ENCODE results near the gene BPNT1.
"Not testable (repeated sequence)": the region's sequence is repeated elsewhere in the genome, so short reads cannot be mapped to it uniquely, and the experiment has no call there.

BPNT1 gene
- 17.8 to 27.7 reads per million in 2 experiments for total RNA-seq

- DNase-seq (ENCODE audit: low read depth): peak; percentile 98
Observed at GRCh38 chr1:220089650-220090556, at the start of gene BPNT1. TSS of gene BPNT1 (minus strand) at chr1:220089788. CDS start at chr1:220079846, 9,942 bp downstream.

GRCh38 chr1:220137019-220137786, 47.6 kb upstream of the BPNT1 start:
- DNase-seq (ENCODE audit: low read depth): no peak

- no peak for DNase-seq (ENCODE audit: low read depth)
Observed at GRCh38 chr1:220135755-220136154, 46.2 kb upstream of the BPNT1 start.

DNA sequence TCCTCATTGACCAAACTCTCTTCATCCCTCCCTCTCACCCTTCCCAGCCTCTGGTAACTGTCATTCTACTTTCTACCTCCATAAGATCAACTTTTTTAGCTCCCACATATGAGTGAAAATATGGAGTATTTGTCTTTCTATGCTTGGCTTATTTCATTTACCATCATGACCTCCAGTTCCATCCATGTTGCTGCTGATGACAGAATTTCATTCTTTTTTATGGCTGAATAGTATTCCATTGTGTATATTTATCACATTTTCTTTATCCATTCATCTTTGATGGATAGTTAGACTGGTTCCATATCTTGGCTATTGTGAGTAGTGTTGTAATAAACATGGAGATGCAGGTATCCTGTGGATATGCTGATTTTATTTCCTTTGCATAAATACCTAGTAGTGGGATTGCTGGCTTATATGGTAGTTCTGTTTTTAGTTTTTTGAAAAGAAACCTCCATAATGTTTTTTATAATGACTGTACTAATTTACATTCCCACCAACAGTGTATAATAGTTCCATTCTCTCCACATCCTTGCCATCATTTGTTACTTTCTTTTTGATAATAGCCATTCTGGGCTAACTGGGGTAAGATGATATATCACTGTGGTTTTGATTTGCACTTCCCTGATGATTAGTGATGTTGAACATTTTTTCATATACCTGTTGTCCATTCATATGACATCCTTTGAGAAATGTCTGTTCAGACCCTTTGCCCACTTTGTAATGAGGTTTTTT, 40.1 kb upstream of the BPNT1 start:
- DNase-seq (ENCODE audit: low read depth): no peak

DNA sequence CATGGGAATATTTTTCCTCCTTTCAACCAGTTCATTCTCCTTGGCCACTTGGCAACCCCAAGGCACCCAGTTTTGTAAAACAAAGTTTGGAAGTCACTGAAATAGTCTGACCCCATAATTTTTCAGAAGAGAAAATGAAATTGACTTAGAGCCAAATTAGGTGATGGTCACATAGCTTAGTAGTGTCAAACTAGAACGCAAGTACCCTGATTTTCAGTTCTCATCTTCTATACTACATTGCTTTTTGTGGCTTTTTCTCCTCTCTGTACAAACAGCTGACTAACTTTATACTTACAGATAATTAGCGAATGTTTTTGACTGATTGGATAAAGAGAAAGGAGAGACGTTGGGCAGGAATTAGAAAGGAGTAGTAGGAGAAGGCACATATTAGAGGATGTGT, 37.5 kb upstream of the BPNT1 start:
- DNase-seq (ENCODE audit: low read depth): no peak

- no peak for DNase-seq (ENCODE audit: low read depth)
Observed at GRCh38 chr1:220124542-220124941, 35.0 kb upstream of the BPNT1 start.

DNA sequence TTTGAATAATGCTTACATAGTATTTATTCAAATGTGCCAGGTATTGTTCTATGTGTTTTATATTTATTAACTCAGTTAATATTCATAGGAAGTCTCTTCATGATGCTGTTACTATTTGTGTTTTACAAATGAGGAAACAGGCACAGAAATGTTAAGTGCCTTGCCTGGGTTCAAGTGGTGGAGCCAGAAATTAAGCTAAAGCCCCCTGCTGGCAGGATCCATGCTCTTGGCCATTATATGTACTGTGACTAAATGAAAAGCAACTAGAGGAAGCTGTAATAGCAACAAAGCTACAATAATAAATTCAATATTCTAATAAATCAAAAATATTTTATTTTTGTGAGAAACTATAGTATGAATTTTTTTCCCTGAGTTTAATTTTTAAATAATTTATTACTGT, 34.3 kb upstream of the BPNT1 start:
- no peak for DNase-seq (ENCODE audit: low read depth)

DNA sequence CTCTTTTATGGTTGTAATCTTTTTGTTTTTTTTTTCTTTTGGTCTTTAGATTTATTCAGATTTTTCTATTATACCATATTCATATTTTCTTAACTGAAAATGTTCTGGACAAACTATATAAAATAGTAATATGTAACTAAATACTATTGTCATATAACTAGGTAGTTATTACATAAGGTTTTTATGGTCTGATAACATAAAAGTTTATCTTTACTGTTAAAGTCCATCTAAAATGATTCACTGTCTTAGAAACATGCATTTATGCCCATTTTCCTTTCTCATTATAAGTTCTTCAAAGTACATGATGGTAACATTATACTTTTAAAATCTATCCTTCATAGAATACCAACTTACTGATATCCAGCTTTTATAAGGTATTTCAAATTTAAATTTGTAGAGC, 33.5 kb upstream of the BPNT1 start:
- DNase-seq (ENCODE audit: low read depth): no peak

DNA sequence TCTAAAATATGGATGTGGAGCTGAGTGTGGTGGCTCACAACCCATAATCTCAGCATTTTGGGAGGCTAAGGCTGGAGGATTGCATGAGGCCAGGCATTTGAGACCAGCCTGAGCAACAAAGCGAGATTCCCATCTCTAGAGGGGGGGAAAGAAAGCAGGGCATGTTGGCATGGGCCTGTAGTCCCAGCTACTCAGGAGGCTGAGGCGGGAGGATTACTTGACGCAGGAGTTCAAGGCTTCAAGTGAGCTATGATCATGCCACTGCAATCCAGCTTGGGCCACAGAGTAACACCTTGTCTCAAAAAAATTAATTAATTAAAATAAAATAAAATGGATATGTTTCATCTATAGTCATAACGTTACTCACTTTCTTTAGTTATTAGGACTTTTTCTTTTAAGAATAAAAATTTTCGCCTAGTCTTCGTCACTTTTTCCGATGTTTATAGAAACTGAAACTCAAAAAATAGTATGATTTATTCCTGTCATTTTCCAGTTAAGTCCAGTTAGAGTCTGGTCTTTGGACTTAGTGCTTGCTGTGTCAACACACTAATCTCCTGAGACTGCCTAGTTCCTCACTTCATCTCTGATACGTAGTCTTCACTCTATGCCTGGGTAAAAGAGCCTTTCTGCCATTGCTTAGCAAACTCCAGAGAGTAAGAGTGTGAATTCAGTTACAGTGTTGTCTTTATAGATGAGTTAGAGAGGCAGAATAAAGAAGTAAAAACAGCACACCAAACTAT, 32.4 kb upstream of the BPNT1 start:
- DNase-seq (ENCODE audit: low read depth): no peak

- DNase-seq (ENCODE audit: low read depth): no peak
Observed at GRCh38 chr1:220119043-220119512, 29.5 kb upstream of the BPNT1 start.

DNA sequence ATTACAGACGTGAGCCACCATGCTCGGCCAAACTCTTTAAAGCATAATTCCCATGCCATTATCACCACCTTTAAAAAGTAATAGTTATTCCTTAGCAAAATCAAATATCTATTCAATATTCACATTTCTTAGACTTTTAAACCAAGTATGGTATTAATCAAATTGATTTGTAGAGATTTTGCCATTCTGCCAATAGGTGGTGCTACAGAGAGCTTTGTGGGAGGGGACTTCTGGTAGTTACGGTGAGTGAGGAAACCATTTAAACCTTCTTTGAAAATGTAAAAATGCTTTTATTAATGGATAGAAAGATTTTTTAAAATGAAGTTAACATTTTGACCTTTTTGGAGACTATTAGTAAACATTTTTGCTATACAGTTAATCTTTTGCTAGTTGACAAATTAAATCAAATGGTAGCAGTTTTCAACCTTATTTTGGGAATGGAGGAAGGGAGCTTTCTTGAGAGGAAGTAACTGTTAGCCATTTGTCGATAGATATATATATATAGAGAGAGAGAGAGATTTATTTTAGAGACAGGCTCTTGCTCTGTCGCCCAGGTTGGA, 23.6 kb upstream of the BPNT1 start:
- no peak for DNase-seq (ENCODE audit: low read depth)

DNA sequence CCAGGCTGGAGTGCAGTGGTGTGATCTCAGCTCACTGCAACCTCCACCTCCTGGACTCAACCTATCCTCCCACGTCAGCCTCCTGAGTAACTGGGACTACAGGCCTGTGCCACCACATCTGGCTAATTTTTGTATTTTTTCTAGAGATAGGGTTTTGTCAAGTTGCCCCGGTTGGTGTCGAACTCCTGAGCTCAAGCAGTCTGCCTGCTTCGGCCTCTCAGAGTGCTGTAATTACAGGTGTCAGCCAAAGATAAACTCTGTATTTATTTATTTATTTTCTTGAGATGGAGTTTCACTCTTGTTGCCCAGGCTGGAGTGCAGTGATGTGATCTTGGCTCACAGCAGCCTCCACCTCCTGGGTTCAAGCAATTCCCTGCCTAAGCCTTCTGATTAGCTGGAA, 23.0 kb upstream of the BPNT1 start:
- not testable (repeated sequence) for DNase-seq (ENCODE audit: low read depth)

- DNase-seq (ENCODE audit: low read depth): not testable (repeated sequence)
Observed at GRCh38 chr1:220110473-220110872, 20.9 kb upstream of the BPNT1 start.

- no peak for DNase-seq (ENCODE audit: low read depth)
Observed at GRCh38 chr1:220099826-220100225, 10.2 kb upstream of the BPNT1 start.

DNA sequence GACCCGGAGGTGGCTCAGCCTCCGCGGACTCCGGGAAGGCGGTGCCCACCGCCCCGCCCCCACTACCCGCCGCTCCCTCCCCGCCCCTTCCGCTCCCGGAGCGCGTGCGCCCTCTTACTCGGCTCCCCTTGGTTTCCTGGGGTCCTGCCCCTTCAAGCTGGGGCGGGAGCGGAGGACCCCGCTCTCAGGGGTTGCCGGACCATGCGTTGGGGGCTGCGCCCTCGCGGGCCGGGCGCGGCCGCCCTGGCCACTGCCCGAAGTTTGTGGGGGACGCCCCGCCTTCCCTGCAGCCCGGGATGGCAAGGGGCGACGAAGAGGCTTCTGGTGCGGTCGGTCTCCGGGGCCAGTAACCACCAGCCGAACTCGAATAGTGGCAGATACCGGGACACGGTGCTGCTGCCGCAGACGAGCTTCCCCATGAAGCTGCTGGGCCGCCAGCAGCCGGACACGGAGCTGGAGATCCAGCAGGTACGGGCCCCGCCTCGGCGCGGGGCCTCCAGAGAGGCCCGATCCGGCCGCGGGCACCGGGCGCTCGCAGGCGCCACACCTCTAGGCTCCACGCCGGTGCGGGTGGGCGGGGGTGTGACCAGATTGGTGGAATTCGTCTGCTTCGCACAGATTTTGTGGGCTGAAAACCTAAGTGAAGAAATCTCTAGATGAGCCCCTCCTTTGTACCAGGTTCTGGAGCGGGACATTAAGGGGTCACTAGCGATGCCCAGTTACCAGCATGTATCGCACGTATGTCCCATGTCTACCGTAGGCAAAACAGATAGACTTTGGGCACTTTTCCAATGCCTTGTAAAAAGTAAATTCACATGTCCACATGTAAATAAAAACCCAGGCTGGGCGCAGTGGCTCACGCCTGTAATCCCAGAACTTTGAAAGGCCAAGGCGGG, 4.7 kb upstream of the BPNT1 start, which contains the start of gene IARS2:
Gene IARS2, plus strand, starts transcription at position 117 of the 896 bp plus-strand sequence. Its CDS starts 85 bp downstream, at position 202.
- peak; percentile 89 for DNase-seq (ENCODE audit: low read depth)

DNA sequence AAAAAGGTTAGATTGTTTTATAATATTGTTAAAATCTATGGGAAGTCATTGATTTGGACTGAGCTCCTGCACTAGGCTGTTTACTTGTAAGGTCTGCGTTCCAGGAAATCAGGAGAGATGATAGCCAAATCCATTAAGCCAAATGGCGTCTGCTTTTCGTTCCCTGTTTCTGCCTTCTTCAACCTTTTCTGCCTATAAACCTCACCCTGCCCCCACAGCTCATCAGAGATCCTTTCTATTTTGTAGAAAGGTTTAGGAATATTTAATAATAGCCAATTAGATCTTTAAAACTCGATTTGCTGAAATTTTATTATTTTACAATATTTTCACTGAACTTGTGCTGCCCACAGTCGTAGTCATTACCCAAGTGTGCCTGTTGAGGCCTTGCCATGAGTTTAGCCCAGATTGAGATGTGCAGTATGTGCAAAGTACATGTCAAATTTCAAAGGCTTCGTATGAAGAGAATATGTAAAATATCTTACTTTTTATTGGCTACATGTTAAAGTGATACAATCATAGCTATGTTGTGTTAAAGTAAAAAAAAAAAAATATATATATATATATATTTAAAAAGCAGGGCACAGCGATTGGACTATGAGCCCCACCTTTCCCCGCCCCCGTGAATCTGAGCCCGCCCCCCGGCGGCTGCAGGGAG, 3.9 kb upstream of the BPNT1 start:
- no peak for DNase-seq (ENCODE audit: low read depth)

DNA sequence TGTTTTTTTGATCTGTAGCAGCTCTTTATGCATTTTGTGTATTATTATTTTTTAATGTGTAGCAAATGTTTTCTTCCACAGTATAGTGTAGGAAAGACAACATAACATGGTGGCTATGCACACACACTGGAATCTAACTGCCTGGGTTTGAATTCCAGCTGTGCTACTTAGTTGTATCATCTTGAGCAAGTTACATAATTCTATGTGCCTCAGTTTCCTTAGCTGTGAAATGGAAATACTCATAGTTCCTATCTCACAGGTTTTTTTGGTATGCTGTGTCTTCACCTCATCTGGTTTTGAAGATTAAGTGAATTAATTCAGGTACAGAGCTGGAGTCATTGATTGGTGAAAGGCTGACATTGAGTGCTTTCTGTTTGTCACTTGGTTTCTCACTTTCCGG, 3.1 kb upstream of the BPNT1 start:
- no peak for DNase-seq (ENCODE audit: low read depth)

DNA sequence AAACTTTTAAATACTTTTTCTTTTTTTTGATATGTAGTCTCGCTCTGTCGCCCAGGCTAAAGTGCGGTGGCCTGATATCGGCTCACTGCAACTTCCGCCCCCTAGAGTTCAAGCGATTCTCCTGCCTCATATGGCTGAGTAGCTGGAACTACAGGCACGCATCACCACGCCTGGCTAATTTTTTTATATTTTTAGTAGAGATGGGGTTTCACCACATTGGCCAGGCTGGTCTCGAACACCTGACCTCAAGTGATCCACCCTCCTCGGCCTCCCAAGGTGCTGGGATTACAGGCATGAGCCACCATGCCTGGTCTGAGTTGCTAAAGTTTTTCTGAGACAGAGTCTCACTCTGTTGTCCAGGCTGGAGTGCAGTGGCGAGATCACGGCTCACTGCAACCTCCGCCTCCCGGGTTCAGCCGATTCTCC, 3.3 kb downstream of the BPNT1 start:
- not testable (repeated sequence) for DNase-seq (ENCODE audit: low read depth)

- no peak for DNase-seq (ENCODE audit: low read depth)
Observed at GRCh38 chr1:220084460-220084859, 5.1 kb downstream of the BPNT1 start.
